ENCODE data around the gene NOTCH1.

The NOTCH1 gene

GRCh38 chr9:136545965-136546696 lies at the start of gene NOTCH1:
NOTCH1 (minus strand) TSS chr9:136546048; CDS start chr9:136545786, 262 bp downstream.
- H3K9ac ChIP-seq: peak within 1 kb of the TSS; percentile 15; the same call in 1 of the 2 replicates
- H4K20me1 ChIP-seq (ENCODE audit: insufficient read depth): no peaks in the 10 kb centered on the region
- H3K4me1 ChIP-seq (ENCODE audit: low read depth, poor library complexity, severe bottlenecking): peaks cover 7% of the 10 kb centered on the region
- no peak within 1 kb of the TSS for H3K27ac ChIP-seq
- H3K4me2 ChIP-seq: peak within 1 kb of the TSS; percentile 68
- H2AFZ ChIP-seq (ENCODE audit: low read depth): peak within 1 kb of the TSS; percentile 76
- H3K79me2 ChIP-seq (ENCODE audit: insufficient read depth, low read depth): no peaks in the 10 kb centered on the region
- H3K4me3 ChIP-seq (IDR thresholded peaks at IDR 0.05; ENCODE audit: insufficient read depth, low read depth, low read length): no peak within 1 kb of the TSS
- TF ChIP-seq CTCF (conservative IDR thresholded peaks at IDR 0.05; ENCODE audit: low read depth, low read length): no peak
- H3K27me3 ChIP-seq (ENCODE audit: insufficient read depth, low read depth): peaks cover 85% of the 10 kb centered on the region
- no peaks in the 10 kb centered on the region for H3K36me3 ChIP-seq (ENCODE audit: insufficient read depth)

- Histone ChIP-seq H4K20me1 (ENCODE audit: insufficient read depth) (no peaks in the 10 kb centered on the region), H3K79me2 (ENCODE audit: insufficient read depth, low read depth) (no peaks in the 10 kb centered on the region), H3K4me2 (no peak overlapping the region), H3K4me1 (ENCODE audit: low read depth, poor library complexity, severe bottlenecking) (no peaks in the 10 kb centered on the region), H3K4me3 (IDR thresholded peaks at IDR 0.05; ENCODE audit: insufficient read depth, low read depth, low read length) (no peak overlapping the region), H3K36me3 (ENCODE audit: insufficient read depth) (no peaks in the 10 kb centered on the region), H2AFZ (ENCODE audit: low read depth) (no peak overlapping the region), H3K27me3 (ENCODE audit: insufficient read depth, low read depth) (peaks cover 93% of the 10 kb centered on the region), H3K9ac (no peak overlapping the region), H3K27ac (no peak overlapping the region)
- TF ChIP-seq CTCF (conservative IDR thresholded peaks at IDR 0.05; ENCODE audit: low read depth, low read length): no peak
These were observed 48.6 kb upstream of the NOTCH1 start for GRCh38 chr9:136594492-136594891.

- Histone ChIP-seq H3K27me3 (ENCODE audit: insufficient read depth, low read depth) (peaks cover 92% of the 10 kb centered on the region), H4K20me1 (ENCODE audit: insufficient read depth) (no peaks in the 10 kb centered on the region), H3K36me3 (ENCODE audit: insufficient read depth) (no peaks in the 10 kb centered on the region), H3K4me1 (ENCODE audit: low read depth, poor library complexity, severe bottlenecking) (no peaks in the 10 kb centered on the region), H3K79me2 (ENCODE audit: insufficient read depth, low read depth) (no peaks in the 10 kb centered on the region), H3K27ac (no peak overlapping the region), H3K9ac (no peak overlapping the region), H3K4me2 (no peak overlapping the region), H2AFZ (ENCODE audit: low read depth) (no peak overlapping the region), H3K4me3 (IDR thresholded peaks at IDR 0.05; ENCODE audit: insufficient read depth, low read depth, low read length) (no peak overlapping the region)
- no peak for TF ChIP-seq CTCF (conservative IDR thresholded peaks at IDR 0.05; ENCODE audit: low read depth, low read length)
These were observed 47.7 kb upstream of the NOTCH1 start for GRCh38 chr9:136593581-136593980.

GRCh38 chr9:136592666-136593065 lies 46.8 kb upstream of the NOTCH1 start:
- TF ChIP-seq CTCF (conservative IDR thresholded peaks at IDR 0.05; ENCODE audit: low read depth, low read length): no peak
- H3K79me2 ChIP-seq (ENCODE audit: insufficient read depth, low read depth): no peaks in the 10 kb centered on the region
- no peaks in the 10 kb centered on the region for H4K20me1 ChIP-seq (ENCODE audit: insufficient read depth)
- H2AFZ ChIP-seq (ENCODE audit: low read depth): no peak overlapping the region
- no peak overlapping the region for H3K4me2 ChIP-seq
- H3K36me3 ChIP-seq (ENCODE audit: insufficient read depth): no peaks in the 10 kb centered on the region
- H3K27me3 ChIP-seq (ENCODE audit: insufficient read depth, low read depth): peaks cover 96% of the 10 kb centered on the region
- H3K4me1 ChIP-seq (ENCODE audit: low read depth, poor library complexity, severe bottlenecking): no peaks in the 10 kb centered on the region
- no peak overlapping the region for H3K9ac ChIP-seq
- no peak overlapping the region for H3K4me3 ChIP-seq (IDR thresholded peaks at IDR 0.05; ENCODE audit: insufficient read depth, low read depth, low read length)
- H3K27ac ChIP-seq: no peak overlapping the region
